ENCODE data around the gene HBZ.
"Not testable (repeated sequence)": the region's sequence is repeated elsewhere in the genome, so short reads cannot be mapped to it uniquely, and the experiment has no call there.

Gene HBZ

GRCh38 chr16:164827-165538, 12.5 kb downstream of the HBZ start:
- DNase-seq (ENCODE audit: low read depth in 2 of 2) = no peak

DNA sequence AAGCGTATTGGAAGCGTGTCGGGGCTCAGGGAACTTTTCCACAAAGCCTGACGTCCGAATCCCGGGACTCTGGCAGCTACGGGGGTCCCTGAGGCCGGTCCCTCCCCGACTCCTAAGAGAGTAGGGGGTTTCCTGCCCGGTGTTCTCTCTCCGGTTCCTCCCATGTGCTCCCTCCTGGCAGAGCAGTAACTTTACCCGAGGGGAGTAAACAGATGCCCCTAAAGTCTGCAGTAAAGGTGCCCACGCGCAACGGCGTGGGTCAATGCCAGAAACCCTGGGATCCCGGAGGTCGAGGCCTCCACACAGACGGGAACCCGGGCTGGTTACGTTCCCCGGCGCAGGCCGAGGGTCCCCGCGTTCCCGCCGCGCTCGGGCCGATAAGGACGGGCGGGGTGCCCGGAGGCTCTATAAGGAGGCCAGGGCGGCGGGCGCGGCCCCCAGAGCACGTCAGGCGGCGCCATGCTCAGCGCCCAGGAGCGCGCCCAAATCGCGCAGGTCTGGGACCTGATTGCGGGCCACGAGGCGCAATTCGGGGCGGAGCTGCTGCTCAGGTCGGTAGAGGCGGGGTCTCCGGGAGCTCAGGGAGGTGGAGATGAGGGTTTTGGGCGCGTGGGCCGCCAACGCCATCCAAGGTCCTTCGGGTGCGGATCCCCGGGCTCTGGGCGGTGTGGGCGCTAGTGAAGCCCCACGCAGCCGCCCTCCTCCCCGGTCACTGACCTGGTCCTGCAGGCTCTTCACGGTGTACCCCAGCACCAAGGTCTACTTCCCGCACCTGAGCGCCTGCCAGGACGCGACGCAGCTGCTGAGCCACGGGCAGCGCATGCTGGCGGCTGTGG, 13.3 kb downstream of the HBZ start, which contains the start of gene HBM:
Gene HBM, plus strand, starts transcription at position 440 of the 836 bp plus-strand sequence. Its CDS starts 20 bp downstream, at position 460.
- DNase-seq (ENCODE audit: low read depth in 2 of 2) = no peak

- no peak for DNase-seq (ENCODE audit: low read depth in 2 of 2)
These were observed 14.1 kb downstream of the HBZ start for GRCh38 chr16:166375-167121.

- DNase-seq (ENCODE audit: low read depth in 2 of 2) = no peak
These were observed 14.8 kb downstream of the HBZ start for GRCh38 chr16:167122-167690.

- DNase-seq (ENCODE audit: low read depth in 2 of 2) = no peak
These were observed 16.0 kb downstream of the HBZ start for GRCh38 chr16:168424-168823.

- DNase-seq (ENCODE audit: low read depth in 2 of 2) = no peak
These were observed 16.6 kb downstream of the HBZ start for GRCh38 chr16:169014-169413.

DNA sequence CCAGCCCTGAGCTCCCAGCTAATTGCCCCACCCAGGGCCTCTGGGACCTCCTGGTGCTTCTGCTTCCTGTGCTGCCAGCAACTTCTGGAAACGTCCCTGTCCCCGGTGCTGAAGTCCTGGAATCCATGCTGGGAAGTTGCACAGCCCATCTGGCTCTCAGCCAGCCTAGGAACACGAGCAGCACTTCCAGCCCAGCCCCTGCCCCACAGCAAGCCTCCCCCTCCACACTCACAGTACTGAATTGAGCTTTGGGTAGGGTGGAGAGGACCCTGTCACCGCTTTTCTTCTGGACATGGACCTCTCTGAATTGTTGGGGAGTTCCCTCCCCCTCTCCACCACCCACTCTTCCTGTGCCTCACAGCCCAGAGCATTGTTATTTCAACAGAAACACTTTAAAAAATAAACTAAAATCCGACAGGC, 17.7 kb downstream of the HBZ start:
- not testable (repeated sequence) for DNase-seq (ENCODE audit: low read depth in 2 of 2)

- no peak for DNase-seq (ENCODE audit: low read depth in 2 of 2)
These were observed 18.3 kb downstream of the HBZ start for GRCh38 chr16:170788-171187.

GRCh38 chr16:172374-172941, 20.0 kb downstream of the HBZ start, which contains the start of gene HBA2:
HBA2 (plus strand) TSS chr16:172876; CDS start chr16:172913, 37 bp downstream.
- not testable (repeated sequence) for DNase-seq (ENCODE audit: low read depth in 2 of 2)

DNA sequence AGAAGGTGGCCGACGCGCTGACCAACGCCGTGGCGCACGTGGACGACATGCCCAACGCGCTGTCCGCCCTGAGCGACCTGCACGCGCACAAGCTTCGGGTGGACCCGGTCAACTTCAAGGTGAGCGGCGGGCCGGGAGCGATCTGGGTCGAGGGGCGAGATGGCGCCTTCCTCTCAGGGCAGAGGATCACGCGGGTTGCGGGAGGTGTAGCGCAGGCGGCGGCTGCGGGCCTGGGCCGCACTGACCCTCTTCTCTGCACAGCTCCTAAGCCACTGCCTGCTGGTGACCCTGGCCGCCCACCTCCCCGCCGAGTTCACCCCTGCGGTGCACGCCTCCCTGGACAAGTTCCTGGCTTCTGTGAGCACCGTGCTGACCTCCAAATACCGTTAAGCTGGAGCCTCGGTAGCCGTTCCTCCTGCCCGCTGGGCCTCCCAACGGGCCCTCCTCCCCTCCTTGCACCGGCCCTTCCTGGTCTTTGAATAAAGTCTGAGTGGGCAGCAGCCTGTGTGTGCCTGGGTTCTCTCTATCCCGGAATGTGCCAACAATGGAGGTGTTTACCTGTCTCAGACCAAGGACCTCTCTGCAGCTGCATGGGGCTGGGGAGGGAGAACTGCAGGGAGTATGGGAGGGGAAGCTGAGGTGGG, 20.9 kb downstream of the HBZ start:
- not testable (repeated sequence) for DNase-seq (ENCODE audit: low read depth in 2 of 2)

GRCh38 chr16:173928-174769, 21.7 kb downstream of the HBZ start:
- DNase-seq (ENCODE audit: low read depth in 2 of 2) = not testable (repeated sequence)

DNA sequence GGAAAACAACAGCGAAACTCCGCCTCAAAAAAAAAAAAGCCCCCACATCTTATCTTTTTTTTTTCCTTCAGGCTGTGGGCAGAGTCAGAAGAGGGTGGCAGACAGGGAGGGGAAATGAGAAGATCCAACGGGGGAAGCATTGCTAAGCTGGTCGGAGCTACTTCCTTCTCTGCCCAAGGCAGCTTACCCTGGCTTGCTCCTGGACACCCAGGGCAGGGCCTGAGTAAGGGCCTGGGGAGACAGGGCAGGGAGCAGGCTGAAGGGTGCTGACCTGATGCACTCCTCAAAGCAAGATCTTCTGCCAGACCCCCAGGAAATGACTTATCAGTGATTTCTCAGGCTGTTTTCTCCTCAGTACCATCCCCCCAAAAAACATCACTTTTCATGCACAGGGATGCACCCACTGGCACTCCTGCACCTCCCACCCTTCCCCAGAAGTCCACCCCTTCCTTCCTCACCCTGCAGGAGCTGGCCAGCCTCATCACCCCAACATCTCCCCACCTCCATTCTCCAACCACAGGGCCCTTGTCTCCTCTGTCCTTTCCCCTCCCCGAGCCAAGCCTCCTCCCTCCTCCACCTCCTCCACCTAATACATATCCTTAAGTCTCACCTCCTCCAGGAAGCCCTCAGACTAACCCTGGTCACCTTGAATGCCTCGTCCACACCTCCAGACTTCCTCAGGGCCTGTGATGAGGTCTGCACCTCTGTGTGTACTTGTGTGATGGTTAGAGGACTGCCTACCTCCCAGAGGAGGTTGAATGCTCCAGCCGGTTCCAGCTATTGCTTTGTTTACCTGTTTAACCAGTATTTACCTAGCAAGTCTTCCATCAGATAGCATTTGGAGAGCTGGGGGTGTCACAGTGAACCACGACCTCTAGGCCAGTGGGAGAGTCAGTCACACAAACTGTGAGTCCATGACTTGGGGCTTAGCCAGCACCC, 22.8 kb downstream of the HBZ start:
- DNase-seq (ENCODE audit: low read depth in 2 of 2) = no peak

DNA sequence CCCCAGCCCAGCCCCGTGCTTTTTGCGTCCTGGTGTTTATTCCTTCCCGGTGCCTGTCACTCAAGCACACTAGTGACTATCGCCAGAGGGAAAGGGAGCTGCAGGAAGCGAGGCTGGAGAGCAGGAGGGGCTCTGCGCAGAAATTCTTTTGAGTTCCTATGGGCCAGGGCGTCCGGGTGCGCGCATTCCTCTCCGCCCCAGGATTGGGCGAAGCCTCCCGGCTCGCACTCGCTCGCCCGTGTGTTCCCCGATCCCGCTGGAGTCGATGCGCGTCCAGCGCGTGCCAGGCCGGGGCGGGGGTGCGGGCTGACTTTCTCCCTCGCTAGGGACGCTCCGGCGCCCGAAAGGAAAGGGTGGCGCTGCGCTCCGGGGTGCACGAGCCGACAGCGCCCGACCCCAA, 23.6 kb downstream of the HBZ start:
- not testable (repeated sequence) for DNase-seq (ENCODE audit: low read depth in 2 of 2)

- not testable (repeated sequence) for DNase-seq (ENCODE audit: low read depth in 2 of 2)
These were observed 24.3 kb downstream of the HBZ start, which contains the start of gene HBA1 for GRCh38 chr16:176477-177382. HBA1 (plus strand) TSS chr16:176680; CDS start chr16:176717, 37 bp downstream.

GRCh38 chr16:177394-177822, 25.0 kb downstream of the HBZ start:
- no peak for DNase-seq (ENCODE audit: low read depth in 2 of 2)

DNA sequence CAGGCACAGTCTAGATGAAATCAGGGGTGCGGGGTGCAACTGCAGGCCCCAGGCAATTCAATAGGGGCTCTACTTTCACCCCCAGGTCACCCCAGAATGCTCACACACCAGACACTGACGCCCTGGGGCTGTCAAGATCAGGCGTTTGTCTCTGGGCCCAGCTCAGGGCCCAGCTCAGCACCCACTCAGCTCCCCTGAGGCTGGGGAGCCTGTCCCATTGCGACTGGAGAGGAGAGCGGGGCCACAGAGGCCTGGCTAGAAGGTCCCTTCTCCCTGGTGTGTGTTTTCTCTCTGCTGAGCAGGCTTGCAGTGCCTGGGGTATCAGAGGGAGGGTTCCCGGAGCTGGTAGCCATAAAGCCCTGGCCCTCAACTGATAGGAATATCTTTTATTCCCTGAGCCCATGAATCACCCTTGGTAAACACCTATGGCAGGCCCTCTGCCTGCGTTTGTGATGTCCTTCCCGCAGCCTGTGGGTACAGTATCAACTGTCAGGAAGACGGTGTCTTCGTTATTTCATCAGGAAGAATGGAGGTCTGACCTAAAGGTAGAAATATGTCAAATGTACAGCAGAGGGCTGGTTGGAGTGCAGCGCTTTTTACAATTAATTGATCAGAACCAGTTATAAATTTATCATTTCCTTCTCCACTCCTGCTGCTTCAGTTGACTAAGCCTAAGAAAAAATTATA, 25.7 kb downstream of the HBZ start:
- no peak for DNase-seq (ENCODE audit: low read depth in 2 of 2)

GRCh38 chr16:178668-179015, 26.2 kb downstream of the HBZ start:
- no peak for DNase-seq (ENCODE audit: low read depth in 2 of 2)
